Measurements from ENCODE around the gene RMI1.

DNA sequence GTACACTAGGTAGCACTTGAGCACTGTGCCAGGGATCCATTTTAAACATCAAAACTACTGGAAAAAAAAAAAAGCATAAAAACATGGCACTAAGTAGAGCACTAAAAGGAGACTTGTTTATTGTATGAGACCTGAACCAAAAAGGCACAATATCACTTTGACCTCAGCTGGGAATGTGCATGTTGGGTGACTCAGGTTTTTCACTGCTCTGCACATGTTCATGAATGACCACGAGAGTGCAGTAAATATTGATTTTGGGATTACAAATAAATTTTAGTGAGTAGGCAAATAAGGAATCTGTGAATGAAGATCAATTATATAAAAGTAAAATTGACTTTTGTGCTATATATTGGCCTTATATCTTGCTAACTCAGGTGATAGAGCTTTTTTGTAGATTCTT is 11.8 kb downstream of the RMI1 start:
- TF ChIP-seq, protein P1, sequence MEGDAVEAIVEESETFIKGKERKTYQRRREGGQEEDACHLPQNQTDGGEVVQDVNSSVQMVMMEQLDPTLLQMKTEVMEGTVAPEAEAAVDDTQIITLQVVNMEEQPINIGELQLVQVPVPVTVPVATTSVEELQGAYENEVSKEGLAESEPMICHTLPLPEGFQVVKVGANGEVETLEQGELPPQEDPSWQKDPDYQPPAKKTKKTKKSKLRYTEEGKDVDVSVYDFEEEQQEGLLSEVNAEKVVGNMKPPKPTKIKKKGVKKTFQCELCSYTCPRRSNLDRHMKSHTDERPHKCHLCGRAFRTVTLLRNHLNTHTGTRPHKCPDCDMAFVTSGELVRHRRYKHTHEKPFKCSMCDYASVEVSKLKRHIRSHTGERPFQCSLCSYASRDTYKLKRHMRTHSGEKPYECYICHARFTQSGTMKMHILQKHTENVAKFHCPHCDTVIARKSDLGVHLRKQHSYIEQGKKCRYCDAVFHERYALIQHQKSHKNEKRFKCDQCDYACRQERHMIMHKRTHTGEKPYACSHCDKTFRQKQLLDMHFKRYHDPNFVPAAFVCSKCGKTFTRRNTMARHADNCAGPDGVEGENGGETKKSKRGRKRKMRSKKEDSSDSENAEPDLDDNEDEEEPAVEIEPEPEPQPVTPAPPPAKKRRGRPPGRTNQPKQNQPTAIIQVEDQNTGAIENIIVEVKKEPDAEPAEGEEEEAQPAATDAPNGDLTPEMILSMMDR (IDR thresholded peaks at IDR 0.05): no peak
- no peak for TF ChIP-seq POLR2A (IDR thresholded peaks at IDR 0.05)

All from uterus (tissue), 2 donors.